HepG2 (cell line): Measurements from ENCODE around the gene UFSP2. TPM values are rescaled to one million over a fixed set of nuclear protein-coding genes. Genes with fewer than 3 reads are reported as not detected.

Experiments used
- ATF7-NPFF ChIP-seq: sonication (generic); formaldehyde crosslinking; IDR thresholded peaks from 2 replicates; pipeline ENCODE4 v1.8.1; 2023; ENCODE audit warnings: mild to moderate bottlenecking, low read depth, missing genetic modification reagents, moderate library complexity
- FUBP1 ChIP-seq: sonication (generic); formaldehyde crosslinking; IDR thresholded peaks from 2 replicates; pipeline ENCODE4 v1.5.1; 2020; ENCODE audit warnings: missing genetic modification reagents, mild to moderate bottlenecking, borderline replicate concordance
- GMEB1 ChIP-seq: sonication (generic); formaldehyde crosslinking; IDR thresholded peaks from 2 replicates; pipeline ENCODE4 v1.5.1; 2020; ENCODE audit warnings: missing genetic modification reagents, mild to moderate bottlenecking, borderline replicate concordance
- HCFC1 ChIP-seq: fragments of 150-350 bp; IDR thresholded peaks from 2 replicates; pipeline ENCODE4 v1.6.1; 2014; ENCODE audit warnings: low read depth, low read length
- HES4 ChIP-seq: sonication (generic); formaldehyde crosslinking; IDR thresholded peaks from 2 replicates; pipeline ENCODE4 v1.9.0; 2021; ENCODE audit warnings: mild to moderate bottlenecking, missing genetic modification reagents, borderline replicate concordance
- KDM1A ChIP-seq: IDR thresholded peaks from 2 replicates; pipeline ENCODE4 v1.6.1; 2016; ENCODE audit warnings: missing compliant biosample characterization
- MEIS2 ChIP-seq: sonication (generic); formaldehyde crosslinking; IDR thresholded peaks from 2 replicates; pipeline ENCODE4 v1.9.0; 2021; ENCODE audit warnings: mild to moderate bottlenecking, missing genetic modification reagents
- THAP7 ChIP-seq: sonication (generic); formaldehyde crosslinking; IDR thresholded peaks from 2 replicates; pipeline ENCODE4 v1.8.1; 2023; ENCODE audit warnings: mild to moderate bottlenecking, missing genetic modification reagents
- ZMYM4 ChIP-seq: sonication (generic); formaldehyde crosslinking; IDR thresholded peaks from 2 replicates; pipeline ENCODE4 v1.8.1; 2023; ENCODE audit warnings: mild to moderate bottlenecking, missing genetic modification reagents
- ZNF260 ChIP-seq: sonication (generic); formaldehyde crosslinking; IDR thresholded peaks from 2 replicates; pipeline ENCODE4 v1.4.0; 2020; ENCODE audit warnings: missing genetic modification reagents, low read depth, mild to moderate bottlenecking, borderline replicate concordance
- ZNF484 ChIP-seq: sonication (generic); formaldehyde crosslinking; IDR thresholded peaks from 2 replicates; pipeline ENCODE4 v1.5.1; 2020; ENCODE audit warnings: mild to moderate bottlenecking, low read depth, missing genetic modification reagents, borderline replicate concordance
- ZNF597 ChIP-seq: sonication (generic); formaldehyde crosslinking; IDR thresholded peaks from 2 replicates; pipeline ENCODE4 v1.5.0; 2020; ENCODE audit warnings: missing genetic modification reagents
- ZNF609 ChIP-seq: sonication (generic); formaldehyde crosslinking; IDR thresholded peaks from 2 replicates; pipeline ENCODE4 v1.4.0; 2020; ENCODE audit warnings: mild to moderate bottlenecking, missing genetic modification reagents, borderline replicate concordance
- ZNF772 ChIP-seq: sonication (generic); formaldehyde crosslinking; IDR thresholded peaks from 2 replicates; pipeline ENCODE4 v1.5.0; 2020; ENCODE audit warnings: mild to moderate bottlenecking, missing genetic modification reagents
- ZNF790 ChIP-seq: sonication (generic); formaldehyde crosslinking; IDR thresholded peaks from 2 replicates; pipeline ENCODE4 v1.8.0; 2022; ENCODE audit warnings: missing genetic modification reagents, mild to moderate bottlenecking, borderline replicate concordance
- ZSCAN31 ChIP-seq: sonication (generic); formaldehyde crosslinking; IDR thresholded peaks from 2 replicates; pipeline ENCODE4 v1.5.0; 2020; ENCODE audit warnings: low read depth, mild to moderate bottlenecking, missing genetic modification reagents
- polyA plus RNA-seq, 8 experiments: library from polyadenylated mRNA; depleted of rRNA in 3 of 8; stranded (reverse) in 7 of 8; unstranded in 1 of 8; fragments of >200 nt; fragmentation: Illumina TruSeq in 4 of 8; extraction: Trizol in 4 of 8; gene quantifications; 2 replicates each; pipeline versions ENCODE4 v1.2.1 to v1.2.3, GENCODE V29; 2011 to 2016; ENCODE audit warnings: low read depth in 4 of 8, missing spikeins in 1 of 8, mixed read lengths in 1 of 8; ENCODE audit not compliant: insufficient read depth in 1 of 8
- total RNA-seq, 5 experiments: library from RNA; depleted of rRNA; stranded (reverse); fragments of >200 nt; fragmentation: Illumina TruSeq; extraction: Trizol; gene quantifications; 2 replicates each; pipeline ENCODE4 v1.2.3, GENCODE V29; 2016; ENCODE audit warnings: low read depth in 1 of 5

The UFSP2 gene
- total and polyA plus RNA-seq, 2 of the 13 experiments (the other 11 are each of a cell fraction or from before 2014, with no cell fraction given), result 24.1 to 32.3 TPM

GRCh38 chr4:185425647-185426352 lies at the start of gene UFSP2 (continued):
- TF ChIP-seq ZSCAN31 (CRISPR knock-in tag) (peak; percentile 85), ZNF609 (peak; percentile 61; the same call in 1 of the 2 replicates), ZNF484 (CRISPR knock-in tag) (0 out of 2 replicates have a peak, but pooled peaks have one; percentile 85), ZMYM4 (CRISPR knock-in tag) (peak; percentile 63; the same call in 1 of the 2 replicates), FUBP1 (CRISPR knock-in tag) (no peak), HCFC1 (peak; percentile 87), THAP7 (CRISPR knock-in tag) (no peak), ZNF597 (CRISPR knock-in tag) (0 out of 2 replicates have a peak, but pooled peaks have one; percentile 55), ZNF790 (CRISPR knock-in tag) (no peak), ZNF260 (CRISPR knock-in tag) (no peak), GMEB1 (peak; percentile 92), HES4 (no peak; the same call in 1 of the 2 replicates), ZNF772 (peak; percentile 78), MEIS2 (CRISPR knock-in tag) (peak; percentile 67; the same call in 1 of the 2 replicates), KDM1A (CRISPR knock-in tag) (no peak), ATF7-NPFF (peak; percentile 22; the same call in 1 of the 2 replicates)
